H9 (cell line): ENCODE measurements around the gene MACROH2A1. TPM values are rescaled to one million over a fixed set of nuclear protein-coding genes. Genes with fewer than 3 reads are reported as not detected.

Experiments used
- DNase-seq: peaks from one replicate; pipeline ENCODE4 v3.0.0-alpha.2; 2017
- H2AFZ ChIP-seq: one replicate; pipeline ENCODE4 v1.6.1; 2013; ENCODE audit warnings: mild to moderate bottlenecking, low read length, control low read depth, moderate library complexity
- H2AK5ac ChIP-seq: 2 replicates; pipeline ENCODE4 v1.6.1; 2013; ENCODE audit warnings: low read length, control low read depth, mixed read lengths; ENCODE audit not compliant: insufficient read length
- H2BK120ac ChIP-seq: one replicate; pipeline ENCODE4 v1.6.1; 2013; ENCODE audit warnings: low read depth, mild to moderate bottlenecking, low read length, control low read depth, inconsistent platforms; ENCODE audit not compliant: poor library complexity, severe bottlenecking
- H2BK12ac ChIP-seq: 2 replicates; pipeline ENCODE4 v1.6.1; 2013; ENCODE audit warnings: low read length, control low read depth, mixed read lengths, low read depth; ENCODE audit not compliant: insufficient read length
- H2BK15ac ChIP-seq: 2 replicates; pipeline ENCODE4 v1.6.1; 2013; ENCODE audit warnings: low read depth, low read length, control low read depth
- H2BK20ac ChIP-seq: one replicate; pipeline ENCODE4 v1.6.1; 2013; ENCODE audit warnings: low read depth, mild to moderate bottlenecking, low read length, control low read depth, inconsistent platforms; ENCODE audit not compliant: poor library complexity, severe bottlenecking
- H2BK5ac ChIP-seq: 2 replicates; pipeline ENCODE4 v1.6.1; 2013; ENCODE audit warnings: low read length, control low read depth, mixed read lengths; ENCODE audit not compliant: insufficient read length
- H3K14ac ChIP-seq: 2 replicates; pipeline ENCODE4 v1.6.1; 2013; ENCODE audit warnings: low read length, control low read depth; ENCODE audit not compliant: insufficient read depth
- H3K18ac ChIP-seq: 2 replicates; pipeline ENCODE4 v1.6.1; 2013; ENCODE audit warnings: low read depth, mild to moderate bottlenecking, mixed read lengths, low read length, control low read depth; ENCODE audit not compliant: insufficient read length
- H3K23ac ChIP-seq: 2 replicates; pipeline ENCODE4 v1.6.1; 2013; ENCODE audit warnings: low read length, control low read depth, mixed read lengths, low read depth; ENCODE audit not compliant: insufficient read length
- H3K23me2 ChIP-seq: 2 replicates; pipeline ENCODE4 v1.6.1; 2013; ENCODE audit warnings: low read depth, mild to moderate bottlenecking, mixed read lengths, low read length, control low read depth; ENCODE audit not compliant: insufficient read length, poor library complexity, severe bottlenecking
- H3K27ac ChIP-seq: 2 replicates; pipeline ENCODE4 v1.5.1; 2013; ENCODE audit warnings: low read length, control low read depth, mixed read lengths, low read depth; ENCODE audit not compliant: insufficient read length
- H3K27me3 ChIP-seq: 2 replicates; pipeline ENCODE4 v1.6.1; 2013; ENCODE audit warnings: low read length, control low read depth, inconsistent platforms; ENCODE audit not compliant: insufficient read depth
- H3K4ac ChIP-seq: 2 replicates; pipeline ENCODE4 v1.6.1; 2013; ENCODE audit warnings: low read depth, mild to moderate bottlenecking, control low read depth, inconsistent platforms, low read length, moderate library complexity
- H3K4me1 ChIP-seq: 2 replicates; pipeline ENCODE4 v1.6.1; 2013; ENCODE audit warnings: low read length, control low read depth, inconsistent platforms; ENCODE audit not compliant: insufficient read depth
- H3K4me2 ChIP-seq: 2 replicates; pipeline ENCODE4 v1.6.1; 2013; ENCODE audit warnings: low read length, control low read depth, mixed read lengths; ENCODE audit not compliant: insufficient read length, insufficient read depth
- H3K56ac ChIP-seq: 2 replicates; pipeline ENCODE4 v1.6.1; 2013; ENCODE audit warnings: low read depth, mild to moderate bottlenecking, mixed read lengths, low read length, control low read depth; ENCODE audit not compliant: insufficient read length
- H3K79me1 ChIP-seq: 2 replicates; pipeline ENCODE4 v1.6.1; 2013; ENCODE audit warnings: low read depth, mild to moderate bottlenecking, moderate library complexity, low read length, control low read depth, inconsistent platforms; ENCODE audit not compliant: insufficient read depth, poor library complexity, severe bottlenecking
- H3K79me2 ChIP-seq: 2 replicates; pipeline ENCODE4 v1.6.1; 2013; ENCODE audit warnings: low read length, control low read depth, inconsistent platforms; ENCODE audit not compliant: insufficient read depth
- H3K9ac ChIP-seq: 2 replicates; pipeline ENCODE4 v1.6.1; 2013; ENCODE audit warnings: low read length, control low read depth, mixed read lengths; ENCODE audit not compliant: insufficient read length; ENCODE audit errors: extremely low read depth
- H3K9me3 ChIP-seq: one replicate; pipeline ENCODE4 v1.6.1; 2013; ENCODE audit warnings: low read depth, low read length, inconsistent platforms; ENCODE audit not compliant: control insufficient read depth
- H3T11ph ChIP-seq: one replicate; pipeline ENCODE4 v1.6.1; 2013; ENCODE audit warnings: mild to moderate bottlenecking, low read length, control low read depth, inconsistent platforms
- H4K20me1 ChIP-seq: one replicate; pipeline ENCODE4 v1.6.1; 2013; ENCODE audit not compliant: control insufficient read depth, insufficient read length, insufficient read depth
- H4K5ac ChIP-seq: 2 replicates; pipeline ENCODE4 v1.6.1; 2013; ENCODE audit warnings: low read depth, mild to moderate bottlenecking, mixed read lengths, low read length, control low read depth; ENCODE audit not compliant: insufficient read length
- H4K8ac ChIP-seq: replicated peaks from 2 replicates; pipeline ENCODE4 v1.6.1; 2013; ENCODE audit warnings: low read length, control low read depth, mixed read lengths, low read depth; ENCODE audit not compliant: insufficient read length
- H4K91ac ChIP-seq: 2 replicates; pipeline ENCODE4 v1.6.1; 2013; ENCODE audit warnings: low read depth, mild to moderate bottlenecking, moderate library complexity, mixed read lengths, low read length, control low read depth; ENCODE audit not compliant: insufficient read length
- H3K27ac Mint-ChIP-seq, 3 experiments: 2 replicates in 2 of 3; 3 replicates in 1 of 3; pipeline ENCODE4 v1.8.0; 2020 to 2021; ENCODE audit warnings: mixed read lengths in 3 of 3, mild to moderate bottlenecking in 1 of 3, moderate library complexity in 1 of 3
- H3K27me3 Mint-ChIP-seq: 2 replicates; pipeline ENCODE4 v1.8.0; 2021; ENCODE audit warnings: low read depth, mild to moderate bottlenecking, moderate library complexity, mixed read lengths
- H3K36me3 Mint-ChIP-seq, 3 experiments: 2 replicates in 2 of 3; 3 replicates in 1 of 3; pipeline ENCODE4 v1.8.0; 2020 to 2021; ENCODE audit warnings: low read depth in 3 of 3, mixed read lengths in 3 of 3; ENCODE audit not compliant: insufficient read depth in 1 of 3
- H3K4me1 Mint-ChIP-seq, 2 experiments: 2 replicates each; pipeline ENCODE4 v1.8.0; 2020; ENCODE audit warnings: mixed read lengths in 2 of 2
- H3K4me3 Mint-ChIP-seq, 2 experiments: 2 replicates in 1 of 2; 3 replicates in 1 of 2; pipeline ENCODE4 v1.8.0; 2020 to 2021; ENCODE audit warnings: mild to moderate bottlenecking in 2 of 2, mixed read lengths in 2 of 2, moderate library complexity in 1 of 2
- H3K9me3 Mint-ChIP-seq, 2 experiments: 2 replicates in 1 of 2; 3 replicates in 1 of 2; pipeline ENCODE4 v1.8.0; 2020; ENCODE audit warnings: mild to moderate bottlenecking in 2 of 2, mixed read lengths in 2 of 2, moderate library complexity in 1 of 2
- WGBS: extraction: QIAGEN DNeasy Blood & Tissue Kit; methylation state at CpG from one replicate; pipeline ENCODE4 v1.1.7; 2013; ENCODE audit warnings: missing lambda C conversion rate, low lambda C conversion rate, mixed read lengths; ENCODE audit not compliant: insufficient read length; ENCODE audit errors: extremely low coverage; 5-methylcytosine and 5-hydroxymethylcytosine counted together
- total RNA-seq: library from RNA; stranded (reverse); gene quantifications from 2 replicates; pipeline ENCODE4 v1.2.1, GENCODE V29; 2021
- TF ChIP-seq, protein P1 (sequence below): fragments of 200-600 bp; sonication (generic); conservative IDR thresholded peaks from 3 replicates; pipeline ENCODE4 v1.8.0; 2021; ENCODE audit warnings: antibody characterized with exemption, mild to moderate bottlenecking

MACROH2A1 gene
- total RNA-seq, 1 experiment from 2014 or later = 111 TPM

DNA sequence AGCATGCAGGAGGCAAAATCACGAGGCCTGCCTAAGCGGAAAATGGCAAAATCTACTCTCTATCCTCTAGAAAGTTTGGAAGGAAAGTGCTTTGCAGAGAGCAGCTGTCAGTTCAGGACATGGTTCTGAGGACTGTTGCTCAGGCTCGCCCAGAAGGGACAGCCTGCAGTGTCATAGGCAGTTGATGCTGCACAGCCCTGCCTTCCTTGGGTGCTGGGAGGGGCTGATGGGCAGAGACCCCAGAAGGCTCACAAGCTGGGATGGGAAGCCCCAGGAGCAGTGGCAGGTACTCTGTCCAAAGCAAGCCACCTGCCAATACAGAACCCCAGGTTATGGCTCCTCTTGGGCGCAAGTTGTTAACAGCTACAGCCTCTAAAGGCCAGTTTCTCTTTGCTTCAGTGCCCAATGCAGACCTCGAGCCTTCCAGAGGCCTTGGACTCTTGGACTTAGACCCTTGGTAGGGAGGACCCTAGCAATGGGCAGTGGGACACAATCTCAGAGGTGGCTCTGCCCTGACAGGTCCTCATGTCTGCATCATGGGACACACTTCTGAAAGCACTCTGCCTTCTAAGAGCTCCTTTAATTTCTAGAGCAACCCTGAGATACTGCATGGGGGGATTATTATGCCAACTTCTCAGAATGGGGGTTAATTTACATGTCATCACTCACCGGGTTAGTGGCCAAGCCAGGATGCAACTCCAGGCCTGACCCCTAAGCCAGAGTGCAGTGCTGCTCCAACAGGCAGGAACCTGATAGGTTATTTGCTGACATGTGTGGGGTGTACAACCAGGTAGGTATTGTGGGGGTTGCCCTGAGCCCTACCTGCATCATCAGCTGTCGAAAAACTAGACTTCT is 57.1 kb downstream of the MACROH2A1 start:
- no peaks in the 10 kb centered on the region for H3K4me1 Mint-ChIP-seq
- Histone ChIP-seq H4K91ac (no peak overlapping the region), H2BK20ac (no peak overlapping the region), H3K27me3 (no peaks in the 10 kb centered on the region), H3K14ac (no peak overlapping the region; the same call in 1 of the 2 replicates), H4K5ac (no peak overlapping the region), H3K56ac (no peak overlapping the region), H3K4me2 (no peak overlapping the region), H3K27ac (no peak overlapping the region), H2BK5ac (no peak overlapping the region), H3K79me1 (no peaks in the 10 kb centered on the region), H4K8ac (no peak overlapping the region), H3K79me2 (no peaks in the 10 kb centered on the region), H3K9ac (no peak overlapping the region), H3T11ph (no peak overlapping the region), H2BK12ac (no peak overlapping the region), H2BK15ac (no peak overlapping the region), H3K4me1 (no peaks in the 10 kb centered on the region), H4K20me1 (no peaks in the 10 kb centered on the region), H2AK5ac (no peak overlapping the region), H3K23me2 (no peaks in the 10 kb centered on the region), H3K9me3 (no peaks in the 10 kb centered on the region), H3K4ac (no peak overlapping the region), H2BK120ac (no peak overlapping the region), H2AFZ (no peak overlapping the region), H3K23ac (no peak overlapping the region), H3K18ac (no peak overlapping the region)
- no peaks in the 10 kb centered on the region for H3K27me3 Mint-ChIP-seq
- DNase-seq = no peak
- H3K36me3 Mint-ChIP-seq = peaks cover 15 to 70% (median 22%) of the 10 kb centered on the region in 3 experiments
- TF ChIP-seq, protein P1, sequence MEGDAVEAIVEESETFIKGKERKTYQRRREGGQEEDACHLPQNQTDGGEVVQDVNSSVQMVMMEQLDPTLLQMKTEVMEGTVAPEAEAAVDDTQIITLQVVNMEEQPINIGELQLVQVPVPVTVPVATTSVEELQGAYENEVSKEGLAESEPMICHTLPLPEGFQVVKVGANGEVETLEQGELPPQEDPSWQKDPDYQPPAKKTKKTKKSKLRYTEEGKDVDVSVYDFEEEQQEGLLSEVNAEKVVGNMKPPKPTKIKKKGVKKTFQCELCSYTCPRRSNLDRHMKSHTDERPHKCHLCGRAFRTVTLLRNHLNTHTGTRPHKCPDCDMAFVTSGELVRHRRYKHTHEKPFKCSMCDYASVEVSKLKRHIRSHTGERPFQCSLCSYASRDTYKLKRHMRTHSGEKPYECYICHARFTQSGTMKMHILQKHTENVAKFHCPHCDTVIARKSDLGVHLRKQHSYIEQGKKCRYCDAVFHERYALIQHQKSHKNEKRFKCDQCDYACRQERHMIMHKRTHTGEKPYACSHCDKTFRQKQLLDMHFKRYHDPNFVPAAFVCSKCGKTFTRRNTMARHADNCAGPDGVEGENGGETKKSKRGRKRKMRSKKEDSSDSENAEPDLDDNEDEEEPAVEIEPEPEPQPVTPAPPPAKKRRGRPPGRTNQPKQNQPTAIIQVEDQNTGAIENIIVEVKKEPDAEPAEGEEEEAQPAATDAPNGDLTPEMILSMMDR = no peak
- no peak overlapping the region for H3K27ac Mint-ChIP-seq
- no peaks in the 10 kb centered on the region for H3K9me3 Mint-ChIP-seq
- no peak overlapping the region for H3K4me3 Mint-ChIP-seq
- WGBS = no CpG with 5 or more reads among the region's 7 CpGs
